Measurements from ENCODE around the gene PCDHA8. TPM values are rescaled to one million over a fixed set of nuclear protein-coding genes. Genes with fewer than 3 reads are reported as not detected.
"Not testable (repeated sequence)": the region's sequence is repeated elsewhere in the genome, so short reads cannot be mapped to it uniquely, and the experiment has no call there.

The PCDHA8 gene, protein sequence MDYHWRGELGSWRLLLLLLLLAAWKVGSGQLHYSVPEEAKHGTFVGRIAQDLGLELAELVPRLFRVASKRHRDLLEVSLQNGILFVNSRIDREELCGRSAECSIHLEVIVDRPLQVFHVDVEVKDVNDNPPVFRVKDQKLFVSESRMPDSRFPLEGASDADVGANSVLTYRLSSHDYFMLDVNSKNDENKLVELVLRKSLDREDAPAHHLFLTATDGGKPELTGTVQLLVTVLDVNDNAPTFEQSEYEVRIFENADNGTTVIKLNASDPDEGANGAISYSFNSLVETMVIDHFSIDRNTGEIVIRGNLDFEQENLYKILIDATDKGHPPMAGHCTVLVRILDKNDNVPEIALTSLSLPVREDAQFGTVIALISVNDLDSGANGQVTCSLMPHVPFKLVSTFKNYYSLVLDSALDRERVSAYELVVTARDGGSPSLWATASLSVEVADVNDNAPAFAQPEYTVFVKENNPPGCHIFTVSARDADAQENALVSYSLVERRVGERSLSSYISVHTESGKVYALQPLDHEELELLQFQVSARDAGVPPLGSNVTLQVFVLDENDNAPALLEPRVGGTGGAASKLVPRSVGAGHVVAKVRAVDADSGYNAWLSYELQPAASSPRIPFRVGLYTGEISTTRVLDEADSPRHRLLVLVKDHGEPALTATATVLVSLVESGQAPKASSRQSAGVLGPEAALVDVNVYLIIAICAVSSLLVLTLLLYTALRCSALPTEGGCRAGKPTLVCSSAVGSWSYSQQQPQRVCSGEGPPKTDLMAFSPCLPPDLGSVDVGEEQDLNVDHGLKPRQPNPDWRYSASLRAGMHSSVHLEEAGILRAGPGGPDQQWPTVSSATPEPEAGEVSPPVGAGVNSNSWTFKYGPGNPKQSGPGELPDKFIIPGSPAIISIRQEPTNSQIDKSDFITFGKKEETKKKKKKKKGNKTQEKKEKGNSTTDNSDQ
- total RNA-seq: not detected in 2 replicates

DNA sequence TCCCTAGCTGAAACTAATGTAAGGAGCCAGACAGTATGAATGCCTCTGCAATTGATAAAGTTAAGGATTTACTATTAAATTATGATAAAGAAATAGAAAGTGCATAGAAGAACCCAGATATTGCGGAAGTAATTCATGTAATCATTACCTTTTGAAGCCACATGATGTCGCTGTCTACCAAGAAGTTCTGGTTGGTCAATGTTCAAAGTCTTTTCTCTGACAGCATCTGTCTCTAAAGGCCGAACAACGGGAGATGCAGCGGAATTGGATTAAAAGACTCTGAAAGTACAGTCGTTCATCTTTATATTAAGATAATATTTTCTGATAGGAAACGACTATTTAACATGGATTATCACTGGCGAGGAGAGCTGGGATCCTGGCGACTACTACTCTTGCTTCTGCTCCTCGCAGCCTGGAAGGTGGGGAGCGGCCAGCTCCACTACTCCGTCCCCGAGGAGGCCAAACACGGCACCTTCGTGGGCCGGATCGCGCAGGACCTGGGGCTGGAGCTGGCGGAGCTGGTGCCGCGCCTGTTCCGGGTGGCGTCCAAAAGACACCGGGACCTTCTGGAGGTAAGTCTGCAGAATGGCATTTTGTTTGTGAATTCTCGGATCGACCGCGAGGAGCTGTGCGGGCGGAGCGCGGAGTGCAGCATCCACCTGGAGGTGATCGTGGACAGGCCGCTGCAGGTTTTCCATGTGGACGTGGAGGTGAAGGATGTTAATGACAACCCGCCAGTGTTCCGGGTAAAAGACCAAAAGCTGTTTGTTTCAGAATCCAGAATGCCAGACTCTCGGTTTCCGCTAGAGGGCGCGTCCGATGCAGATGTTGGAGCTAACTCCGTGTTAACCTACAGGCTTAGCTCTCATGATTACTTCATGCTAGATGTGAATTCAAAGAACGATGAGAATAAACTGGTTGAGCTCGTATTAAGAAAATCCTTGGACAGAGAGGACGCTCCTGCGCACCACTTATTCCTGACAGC lies at the start of gene PCDHA8:
TSS of gene PCDHA8 (plus strand) at position 210 of the 985 bp plus-strand sequence. CDS start at position 345, 135 bp downstream.
- intact Hi-C loops (cut with micrococcal nuclease): loop anchor here (5.0 to 10.0 kb wide), 2 partner anchors 39 to 574 kb away; partner anchors contain the start of genes PCDHA3, PCDHGA10 and PCDHGB7
- H3K27ac Mint-ChIP-seq: no peak within 1 kb of the TSS
- DNase-seq (ENCODE audit: low spot score): no peak
- H3K36me3 Mint-ChIP-seq (ENCODE audit: low read depth): no peaks in the 10 kb centered on the region
- no peak within 1 kb of the TSS for H3K4me3 Mint-ChIP-seq
- no peaks in the 10 kb centered on the region for H3K27me3 Mint-ChIP-seq (ENCODE audit: insufficient read depth)
- H3K9me3 Mint-ChIP-seq: peaks cover 27% of the 10 kb centered on the region
- H3K4me1 Mint-ChIP-seq (ENCODE audit: low read depth): no peaks in the 10 kb centered on the region

DNA sequence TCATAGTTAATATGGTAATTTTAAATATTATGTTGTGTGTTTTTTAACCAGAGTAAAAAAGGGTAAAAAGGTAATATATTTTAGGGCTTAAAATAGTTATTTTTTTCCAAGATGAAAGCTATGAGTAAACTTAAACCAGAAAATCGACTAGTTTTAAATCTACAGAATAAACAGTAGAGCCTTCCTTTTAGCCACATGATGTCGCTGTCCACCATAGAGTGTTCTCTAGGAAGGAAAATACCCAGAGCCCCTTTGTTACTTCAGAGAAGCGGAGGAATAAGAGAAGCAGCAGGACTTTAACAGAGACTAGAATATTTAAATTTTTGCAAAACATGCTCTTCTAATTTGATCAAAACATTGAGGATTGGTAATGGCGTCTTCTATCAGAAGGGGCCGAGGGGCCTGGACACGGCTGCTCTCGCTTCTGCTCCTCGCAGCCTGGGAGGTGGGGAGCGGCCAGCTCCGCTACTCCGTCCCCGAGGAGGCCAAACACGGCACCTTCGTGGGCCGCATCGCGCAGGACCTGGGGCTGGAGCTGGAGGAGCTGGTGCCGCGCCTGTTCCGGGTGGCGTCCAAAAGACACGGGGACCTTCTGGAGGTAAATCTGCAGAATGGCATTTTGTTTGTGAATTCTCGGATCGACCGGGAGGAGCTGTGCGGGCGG lies 46.3 kb upstream of the PCDHA8 start, which contains the start of gene PCDHA2:
TSS of gene PCDHA2 (plus strand) at position 258 of the 664 bp plus-strand sequence.
- Mint-ChIP-seq H3K9me3 (peaks cover 28% of the 10 kb centered on the region), H3K4me1 (ENCODE audit: low read depth) (no peaks in the 10 kb centered on the region), H3K4me3 (no peak within 1 kb of the TSS), H3K36me3 (ENCODE audit: low read depth) (no peaks in the 10 kb centered on the region), H3K27ac (no peak within 1 kb of the TSS), H3K27me3 (ENCODE audit: insufficient read depth) (no peaks in the 10 kb centered on the region)
- DNase-seq (ENCODE audit: low spot score): no peak
- intact Hi-C loops (cut with micrococcal nuclease): loop anchor here (10.0 kb wide), 1 partner anchor 90 kb away; the partner anchor contains the start of gene PCDHA13

DNA sequence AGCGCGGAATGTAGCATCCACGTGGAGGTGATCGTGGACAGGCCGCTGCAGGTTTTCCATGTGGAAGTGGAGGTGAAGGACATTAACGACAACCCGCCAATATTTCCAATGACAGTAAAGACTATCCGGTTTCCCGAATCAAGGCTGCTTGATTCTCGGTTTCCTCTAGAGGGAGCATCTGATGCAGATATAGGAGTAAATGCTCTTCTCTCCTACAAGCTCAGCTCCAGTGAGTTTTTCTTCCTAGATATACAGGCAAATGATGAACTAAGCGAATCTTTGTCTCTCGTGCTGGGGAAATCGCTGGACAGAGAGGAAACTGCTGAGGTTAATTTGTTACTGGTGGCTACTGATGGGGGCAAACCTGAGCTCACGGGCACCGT lies 45.7 kb upstream of the PCDHA8 start:
- intact Hi-C loops (cut with micrococcal nuclease): loop anchor here (10.0 kb wide), 1 partner anchor 90 kb away; the partner anchor contains the start of gene PCDHA13
- peaks cover 31% of the 10 kb centered on the region for H3K9me3 Mint-ChIP-seq
- no peaks in the 10 kb centered on the region for H3K36me3 Mint-ChIP-seq (ENCODE audit: low read depth)

DNA sequence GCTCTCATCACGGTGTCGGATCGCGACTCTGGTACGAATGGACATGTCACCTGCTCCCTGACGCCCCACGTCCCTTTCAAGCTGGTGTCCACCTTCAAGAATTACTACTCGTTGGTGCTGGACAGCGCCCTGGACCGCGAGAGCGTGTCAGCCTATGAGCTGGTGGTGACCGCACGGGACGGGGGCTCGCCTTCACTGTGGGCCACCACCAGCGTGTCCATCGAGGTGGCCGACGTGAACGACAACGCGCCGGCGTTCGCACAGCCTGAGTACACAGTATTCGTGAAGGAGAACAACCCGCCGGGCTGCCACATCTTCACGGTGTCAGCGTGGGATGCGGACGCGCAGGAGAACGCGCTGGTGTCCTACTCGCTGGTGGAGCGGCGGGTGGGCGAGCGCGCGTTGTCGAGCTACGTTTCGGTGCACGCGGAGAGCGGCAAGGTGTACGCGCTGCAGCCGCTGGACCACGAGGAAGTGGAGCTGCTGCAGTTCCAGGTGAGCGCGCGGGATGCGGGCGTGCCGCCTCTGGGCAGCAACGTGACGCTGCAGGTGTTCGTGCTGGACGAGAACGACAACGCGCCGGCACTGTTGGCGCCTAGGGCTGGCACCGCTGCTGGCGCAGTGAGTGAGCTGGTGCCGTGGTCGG lies 44.8 kb upstream of the PCDHA8 start:
- intact Hi-C loops (cut with micrococcal nuclease): loop anchor here (10.0 kb wide), 1 partner anchor 89 kb away; the partner anchor contains the start of gene PCDHA13
- DNase-seq (ENCODE audit: low spot score); H3K27me3 Mint-ChIP-seq (ENCODE audit: insufficient read depth); H3K4me3 Mint-ChIP-seq; H3K36me3 Mint-ChIP-seq (ENCODE audit: low read depth); H3K4me1 Mint-ChIP-seq (ENCODE audit: low read depth); H3K27ac Mint-ChIP-seq: not testable (repeated sequence)
- peaks cover 34% of the 10 kb centered on the region for H3K9me3 Mint-ChIP-seq

More for the DNA sequence above, 45.7 kb upstream of the PCDHA8 start:
- no peak overlapping the region for H3K4me3 Mint-ChIP-seq
- DNase-seq (ENCODE audit: low spot score): no peak
- H3K4me1 Mint-ChIP-seq (ENCODE audit: low read depth): no peaks in the 10 kb centered on the region
- no peak overlapping the region for H3K27ac Mint-ChIP-seq
- no peaks in the 10 kb centered on the region for H3K27me3 Mint-ChIP-seq (ENCODE audit: insufficient read depth)

DNA sequence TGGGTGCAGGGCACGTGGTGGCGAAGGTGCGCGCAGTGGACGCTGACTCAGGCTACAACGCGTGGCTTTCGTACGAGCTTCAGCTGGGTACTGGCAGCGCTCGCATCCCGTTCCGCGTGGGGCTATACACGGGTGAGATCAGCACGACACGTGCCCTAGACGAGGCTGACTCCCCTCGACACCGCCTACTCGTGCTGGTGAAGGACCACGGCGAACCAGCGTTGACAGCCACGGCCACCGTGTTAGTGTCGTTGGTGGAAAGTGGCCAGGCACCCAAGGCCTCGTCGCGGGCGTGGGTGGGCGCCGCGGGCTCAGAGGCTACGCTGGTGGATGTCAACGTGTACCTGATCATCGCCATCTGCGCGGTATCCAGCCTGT lies 44.3 kb upstream of the PCDHA8 start:
- Mint-ChIP-seq H3K4me1 (ENCODE audit: low read depth) (no peaks in the 10 kb centered on the region), H3K4me3 (no peak overlapping the region), H3K27me3 (ENCODE audit: insufficient read depth) (no peaks in the 10 kb centered on the region), H3K27ac (no peak overlapping the region), H3K9me3 (peaks cover 32% of the 10 kb centered on the region), H3K36me3 (ENCODE audit: low read depth) (no peaks in the 10 kb centered on the region)
- intact Hi-C loops (cut with micrococcal nuclease): loop anchor here (10.0 kb wide), 1 partner anchor 88 kb away; the partner anchor contains the start of gene PCDHA13
- DNase-seq (ENCODE audit: low spot score): no peak

DNA sequence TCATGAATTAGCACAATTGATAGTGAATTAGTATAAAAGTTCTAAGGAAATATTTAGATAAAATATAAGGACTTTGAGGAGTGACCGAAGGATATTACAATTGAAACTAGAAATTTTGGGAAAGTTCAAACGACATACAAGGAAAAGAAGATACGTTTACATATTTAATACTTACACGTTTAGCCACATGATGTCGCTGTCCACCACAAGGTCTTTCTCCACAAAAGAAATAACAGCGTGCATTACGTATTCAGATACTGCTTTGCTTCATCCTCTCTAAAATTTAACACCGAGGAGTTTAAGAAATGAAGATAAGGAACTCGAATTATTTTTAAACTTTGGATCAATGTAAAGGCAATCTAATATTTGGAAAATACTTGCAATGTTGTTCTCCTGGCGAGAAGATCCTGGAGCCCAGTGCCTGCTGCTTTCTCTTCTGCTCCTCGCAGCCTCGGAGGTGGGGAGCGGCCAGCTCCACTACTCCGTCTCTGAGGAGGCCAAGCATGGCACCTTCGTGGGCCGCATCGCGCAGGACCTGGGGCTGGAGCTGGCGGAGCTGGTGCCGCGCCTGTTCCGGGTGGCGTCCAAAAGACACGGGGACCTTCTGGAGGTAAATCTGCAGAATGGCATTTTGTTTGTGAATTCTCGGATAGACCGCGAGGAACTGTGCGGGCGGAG lies 40.0 kb upstream of the PCDHA8 start, which contains the start of gene PCDHA3:
TSS of gene PCDHA3 (plus strand) at position 242 of the 678 bp plus-strand sequence.
- peaks cover 39% of the 10 kb centered on the region for H3K9me3 Mint-ChIP-seq
- no peaks in the 10 kb centered on the region for H3K36me3 Mint-ChIP-seq (ENCODE audit: low read depth)
- no peak for DNase-seq (ENCODE audit: low spot score)
- no peak within 1 kb of the TSS for H3K4me3 Mint-ChIP-seq
- no peaks in the 10 kb centered on the region for H3K27me3 Mint-ChIP-seq (ENCODE audit: insufficient read depth)
- H3K4me1 Mint-ChIP-seq (ENCODE audit: low read depth): no peaks in the 10 kb centered on the region
- intact Hi-C loops (cut with micrococcal nuclease): loop anchor here (5.0 kb wide), 1 partner anchor 41 kb away; the partner anchor contains the start of gene PCDHA8
- no peak within 1 kb of the TSS for H3K27ac Mint-ChIP-seq

DNA sequence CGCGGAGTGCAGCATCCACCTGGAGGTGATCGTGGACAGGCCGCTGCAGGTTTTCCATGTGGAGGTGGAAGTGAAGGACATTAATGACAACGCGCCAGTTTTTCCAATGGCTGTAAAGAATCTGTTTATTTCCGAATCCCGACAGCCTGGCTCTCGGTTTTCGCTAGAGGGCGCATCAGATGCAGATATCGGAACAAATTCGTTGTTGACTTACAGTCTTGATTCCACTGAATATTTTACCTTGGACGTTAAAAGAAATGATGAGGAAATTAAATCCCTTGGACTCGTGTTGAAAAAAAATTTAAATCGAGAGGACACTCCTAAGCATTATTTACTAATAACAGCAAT lies 39.5 kb upstream of the PCDHA8 start:
- no peak overlapping the region for H3K4me3 Mint-ChIP-seq
- intact Hi-C loops (cut with micrococcal nuclease): loop anchor here (5.0 kb wide), 1 partner anchor 41 kb away; the partner anchor contains the start of gene PCDHA8
- H3K27me3 Mint-ChIP-seq (ENCODE audit: insufficient read depth): no peaks in the 10 kb centered on the region
- no peak overlapping the region for H3K27ac Mint-ChIP-seq
- H3K36me3 Mint-ChIP-seq (ENCODE audit: low read depth): no peaks in the 10 kb centered on the region
- H3K4me1 Mint-ChIP-seq (ENCODE audit: low read depth): no peaks in the 10 kb centered on the region
- no peak for DNase-seq (ENCODE audit: low spot score)
- peaks cover 38% of the 10 kb centered on the region for H3K9me3 Mint-ChIP-seq

DNA sequence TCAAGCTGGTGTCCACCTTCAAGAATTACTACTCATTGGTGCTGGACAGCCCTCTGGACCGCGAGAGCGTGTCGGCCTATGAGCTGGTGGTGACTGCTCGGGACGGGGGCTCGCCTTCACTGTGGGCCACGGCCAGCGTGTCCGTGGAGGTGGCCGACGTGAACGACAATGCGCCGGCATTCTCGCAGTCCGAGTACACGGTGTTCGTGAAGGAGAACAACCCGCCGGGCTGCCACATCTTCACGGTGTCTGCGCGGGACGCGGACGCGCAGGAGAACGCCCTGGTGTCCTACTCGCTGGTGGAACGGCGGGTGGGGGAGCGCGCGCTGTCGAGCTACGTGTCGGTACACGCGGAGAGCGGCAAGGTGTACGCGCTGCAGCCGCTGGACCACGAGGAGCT lies 38.6 kb upstream of the PCDHA8 start:
- H3K4me1 Mint-ChIP-seq (ENCODE audit: low read depth); H3K27ac Mint-ChIP-seq; H3K27me3 Mint-ChIP-seq (ENCODE audit: insufficient read depth); DNase-seq (ENCODE audit: low spot score); H3K4me3 Mint-ChIP-seq; H3K36me3 Mint-ChIP-seq (ENCODE audit: low read depth): not testable (repeated sequence)
- intact Hi-C loops (cut with micrococcal nuclease): loop anchor here (5.0 kb wide), 1 partner anchor 40 kb away; the partner anchor contains the start of gene PCDHA8
- H3K9me3 Mint-ChIP-seq: peaks cover 38% of the 10 kb centered on the region

DNA sequence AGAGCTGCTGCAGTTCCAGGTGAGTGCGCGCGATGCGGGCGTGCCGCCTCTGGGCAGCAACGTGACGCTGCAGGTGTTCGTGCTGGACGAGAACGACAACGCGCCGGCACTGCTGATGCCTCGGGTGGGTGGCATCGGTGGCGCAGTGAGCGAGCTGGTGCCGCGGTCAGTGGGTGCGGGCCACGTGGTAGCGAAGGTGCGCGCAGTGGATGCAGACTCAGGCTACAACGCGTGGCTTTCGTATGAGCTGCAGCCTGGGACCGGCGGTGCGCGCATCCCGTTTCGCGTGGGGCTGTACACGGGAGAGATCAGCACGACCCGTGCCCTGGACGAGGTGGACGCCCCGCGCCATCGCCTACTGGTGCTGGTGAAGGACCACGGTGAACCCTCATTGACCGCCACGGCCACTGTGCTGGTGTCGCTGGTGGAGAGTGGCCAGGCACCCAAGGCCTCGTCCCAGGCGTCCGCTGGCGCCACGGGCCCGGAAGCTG lies 38.2 kb upstream of the PCDHA8 start:
- intact Hi-C loops (cut with micrococcal nuclease): loop anchor here (5.0 kb wide), 1 partner anchor 39 kb away; the partner anchor contains the start of gene PCDHA8
- H3K9me3 Mint-ChIP-seq: peaks cover 43% of the 10 kb centered on the region

DNA sequence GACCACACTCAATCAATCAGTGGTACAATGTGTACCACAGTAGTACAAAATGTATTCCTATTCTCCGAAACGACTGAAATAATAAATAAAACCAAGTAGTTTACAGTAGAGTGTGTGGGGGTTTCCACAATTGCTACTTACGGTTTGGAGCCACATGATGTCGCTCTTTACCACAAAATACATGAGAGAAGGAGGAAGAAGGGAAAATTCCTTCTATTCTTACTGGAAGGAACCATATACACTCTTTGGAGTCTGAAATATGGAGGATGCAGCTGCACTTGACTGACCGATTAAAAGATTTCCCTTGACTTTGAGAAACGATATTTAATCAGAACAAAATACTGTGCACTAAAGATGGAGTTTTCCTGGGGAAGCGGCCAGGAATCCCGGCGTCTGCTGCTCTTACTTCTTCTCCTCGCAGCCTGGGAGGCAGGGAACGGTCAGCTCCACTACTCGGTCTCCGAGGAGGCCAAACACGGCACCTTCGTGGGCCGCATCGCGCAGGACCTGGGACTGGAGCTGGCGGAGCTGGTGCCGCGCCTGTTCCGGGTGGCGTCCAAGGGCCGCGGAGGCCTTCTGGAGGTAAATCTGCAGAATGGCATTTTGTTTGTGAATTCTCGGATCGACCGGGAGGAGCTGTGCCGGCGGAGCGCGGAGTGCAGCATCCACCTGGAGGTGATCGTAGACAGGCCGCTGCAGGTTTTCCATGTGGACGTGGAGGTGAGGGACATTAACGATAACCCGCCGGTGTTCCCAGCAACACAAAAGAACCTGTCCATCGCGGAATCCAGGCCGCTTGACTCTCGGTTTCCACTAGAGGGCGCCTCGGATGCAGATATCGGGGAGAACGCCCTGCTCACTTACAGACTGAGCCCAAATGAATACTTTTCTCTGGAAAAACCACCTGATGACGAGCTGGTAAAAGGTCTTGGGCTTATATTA lies 33.9 kb upstream of the PCDHA8 start, which contains the start of gene PCDHA4:
TSS of gene PCDHA4 (plus strand) at position 235 of the 942 bp plus-strand sequence.
- DNase-seq (ENCODE audit: low spot score): no peak
- Mint-ChIP-seq H3K36me3 (ENCODE audit: low read depth) (no peaks in the 10 kb centered on the region), H3K4me1 (ENCODE audit: low read depth) (no peaks in the 10 kb centered on the region), H3K27ac (no peak within 1 kb of the TSS), H3K4me3 (no peak within 1 kb of the TSS), H3K9me3 (peaks cover 35% of the 10 kb centered on the region), H3K27me3 (ENCODE audit: insufficient read depth) (no peaks in the 10 kb centered on the region)
- intact Hi-C loops (cut with micrococcal nuclease): no loop called here

More for the DNA sequence above, 38.2 kb upstream of the PCDHA8 start:
- H3K27ac Mint-ChIP-seq: no peak overlapping the region
- H3K36me3 Mint-ChIP-seq (ENCODE audit: low read depth): no peaks in the 10 kb centered on the region
- DNase-seq (ENCODE audit: low spot score): no peak
- H3K4me3 Mint-ChIP-seq: no peak overlapping the region
- H3K27me3 Mint-ChIP-seq (ENCODE audit: insufficient read depth): no peaks in the 10 kb centered on the region
- H3K4me1 Mint-ChIP-seq (ENCODE audit: low read depth): no peaks in the 10 kb centered on the region
